GM19351 (cell line): ENCODE results near the gene SIAH3.
"Not testable (repeated sequence)": the region's sequence is repeated elsewhere in the genome, so short reads cannot be mapped to it uniquely, and the experiment has no call there.

Source experiments
- ATAC-seq: cut with Tn5 transposase; IDR thresholded peaks from one replicate; pipeline ENCODE4 v1.9.1; 2021; ENCODE audit warnings: mild to moderate bottlenecking, moderate library complexity; ENCODE audit not compliant: unreplicated experiment

Gene SIAH3

GRCh38 chr13:45784755-45785675, 66.5 kb downstream of the SIAH3 start:
- no peak for ATAC-seq

- no peak for ATAC-seq
These were observed 68.1 kb downstream of the SIAH3 start for GRCh38 chr13:45783346-45784043.

- no peak for ATAC-seq
These were observed 69.1 kb downstream of the SIAH3 start for GRCh38 chr13:45782327-45783045.

- no peak for ATAC-seq
These were observed 69.8 kb downstream of the SIAH3 start for GRCh38 chr13:45781553-45782326.

- ATAC-seq: no peak
These were observed 71.7 kb downstream of the SIAH3 start for GRCh38 chr13:45779901-45780300.

- no peak for ATAC-seq
These were observed 72.7 kb downstream of the SIAH3 start for GRCh38 chr13:45778882-45779281.

- ATAC-seq: no peak
These were observed 74.8 kb downstream of the SIAH3 start for GRCh38 chr13:45776748-45777147.

GRCh38 chr13:45775401-45775963, 76.1 kb downstream of the SIAH3 start:
- no peak for ATAC-seq

GRCh38 chr13:45773944-45774343, 77.6 kb downstream of the SIAH3 start:
- ATAC-seq: no peak

- ATAC-seq: no peak
These were observed 78.3 kb downstream of the SIAH3 start for GRCh38 chr13:45773236-45773635.

- no peak for ATAC-seq
These were observed 80.7 kb downstream of the SIAH3 start for GRCh38 chr13:45770886-45771285.

- ATAC-seq: no peak
These were observed 82.7 kb downstream of the SIAH3 start for GRCh38 chr13:45768656-45769479.

- no peak for ATAC-seq
These were observed 86.1 kb downstream of the SIAH3 start for GRCh38 chr13:45765464-45765863.

GRCh38 chr13:45763419-45763818, 88.1 kb downstream of the SIAH3 start:
- ATAC-seq: no peak

GRCh38 chr13:45757589-45757988, 94.0 kb downstream of the SIAH3 start:
- ATAC-seq: not testable (repeated sequence)

- not testable (repeated sequence) for ATAC-seq
These were observed 95.1 kb downstream of the SIAH3 start for GRCh38 chr13:45756498-45756897.

- ATAC-seq: no peak
These were observed 99.0 kb downstream of the SIAH3 start for GRCh38 chr13:45752510-45752909.

GRCh38 chr13:45751885-45752284, 99.7 kb downstream of the SIAH3 start:
- ATAC-seq: no peak

- ATAC-seq: no peak
These were observed 101.0 kb downstream of the SIAH3 start for GRCh38 chr13:45750566-45750965.
